Renal cortical epithelial cell (primary cell): ENCODE data around the gene ARHGAP28. TPM values are rescaled to one million over a fixed set of nuclear protein-coding genes. Genes with fewer than 3 reads are reported as not detected.
A peak's percentile ranks its signal among the peaks of the same experiment; 100 is the strongest.

Source experiments
- DNase-seq: peaks from one replicate; pipeline ENCODE4 v3.0.0-alpha.2; 2011; ENCODE audit warnings: low read depth
- total RNA-seq: library from RNA; depleted of rRNA; stranded (reverse); fragments of >200 nt; gene quantifications from 2 replicates; pipeline ENCODE4 v1.2.3, GENCODE V29; 2014

Gene ARHGAP28
- total RNA-seq, 1 donor from 2014 or later: 1.2 TPM

DNA sequence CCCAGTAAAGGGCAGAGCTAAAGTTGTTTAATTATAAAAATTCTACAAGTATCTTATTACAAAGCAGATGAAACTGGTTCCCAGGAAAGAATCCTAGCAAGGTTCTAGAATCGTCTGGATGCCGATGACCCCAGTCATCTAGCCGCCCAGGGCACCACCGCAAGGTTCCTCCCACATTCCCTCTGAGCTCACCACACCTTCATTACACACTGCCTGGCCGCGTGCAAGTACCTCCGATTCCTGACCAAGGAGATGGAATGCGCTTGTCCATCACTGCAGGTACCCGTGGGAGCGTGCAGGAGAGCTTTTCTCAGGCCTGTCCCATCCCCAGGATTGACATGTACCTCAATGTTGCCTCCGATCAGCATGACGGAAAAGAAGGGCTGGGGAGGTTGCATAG lies 229.6 kb downstream of the ARHGAP28 start:
- DNase-seq: no peak

GRCh38 chr18:6960124-6960523 lies 230.6 kb downstream of the ARHGAP28 start:
- no peak for DNase-seq

GRCh38 chr18:6960656-6961055 lies 231.1 kb downstream of the ARHGAP28 start:
- peak; percentile 70 for DNase-seq

DNA sequence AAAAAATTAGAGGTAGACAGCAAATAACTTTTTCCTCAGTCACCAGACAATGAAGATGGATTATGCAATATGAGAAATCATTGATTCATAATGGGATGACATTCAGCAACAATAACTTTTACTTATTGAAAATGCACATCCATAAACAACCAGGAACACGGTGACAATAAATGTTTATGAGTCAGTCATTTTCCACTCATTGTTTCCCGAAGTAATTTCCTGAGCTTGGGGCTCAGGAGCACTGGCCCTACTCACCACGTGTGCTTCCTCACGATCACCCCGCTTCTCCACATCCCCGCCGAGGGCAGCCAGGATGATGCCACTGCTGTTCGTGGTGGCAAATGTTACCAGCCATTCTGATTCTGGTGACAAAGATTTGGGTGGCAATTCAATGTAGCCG lies 231.8 kb downstream of the ARHGAP28 start:
- no peak for DNase-seq

DNA sequence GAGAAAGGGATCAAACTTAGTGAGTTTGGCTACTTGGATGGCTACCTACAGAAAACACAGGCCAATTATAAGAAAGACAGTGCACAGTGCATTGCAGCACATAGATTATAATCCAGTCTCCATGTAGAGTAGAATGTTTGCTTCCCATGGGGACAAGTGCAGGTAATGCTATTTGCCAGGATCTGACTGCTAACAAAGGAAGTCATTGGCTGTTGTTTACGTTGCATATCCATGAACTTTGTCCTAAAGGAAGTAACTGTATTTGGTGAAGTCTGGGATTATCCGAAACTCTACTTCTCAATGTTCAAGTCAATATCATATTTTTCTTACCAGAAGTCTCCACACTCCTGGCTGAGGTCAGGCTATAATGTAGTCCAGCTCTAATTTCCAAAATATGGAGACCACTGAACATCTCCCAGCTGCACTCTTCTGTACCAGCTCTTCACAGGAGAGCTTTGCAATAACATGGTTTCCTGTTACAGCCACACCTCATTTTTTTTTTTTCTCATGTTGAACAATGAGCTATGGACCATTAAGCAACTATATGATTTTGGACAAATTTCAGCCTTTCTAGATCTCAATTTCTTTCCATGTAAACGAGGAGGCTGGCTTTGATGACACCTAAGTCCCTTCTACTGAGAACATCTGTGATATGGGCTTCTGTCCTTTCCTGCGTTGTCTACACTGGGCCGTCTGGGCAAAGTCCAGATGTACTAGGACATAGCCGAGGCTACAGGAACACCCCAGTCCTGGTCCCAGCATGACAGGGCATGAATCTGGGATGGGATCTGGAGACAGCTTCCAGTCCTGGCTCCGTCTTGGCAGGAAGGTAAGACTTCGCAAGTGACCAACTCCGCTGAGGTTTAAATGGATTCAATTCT lies 233.3 kb downstream of the ARHGAP28 start:
- DNase-seq: no peak

- DNase-seq: peak; percentile 86
These were observed 234.1 kb downstream of the ARHGAP28 start for GRCh38 chr18:6963452-6964097.
